Measurements from ENCODE around the gene TAB2.
A peak's percentile ranks its signal among the peaks of the same experiment; 100 is the strongest.

The TAB2 gene

DNA sequence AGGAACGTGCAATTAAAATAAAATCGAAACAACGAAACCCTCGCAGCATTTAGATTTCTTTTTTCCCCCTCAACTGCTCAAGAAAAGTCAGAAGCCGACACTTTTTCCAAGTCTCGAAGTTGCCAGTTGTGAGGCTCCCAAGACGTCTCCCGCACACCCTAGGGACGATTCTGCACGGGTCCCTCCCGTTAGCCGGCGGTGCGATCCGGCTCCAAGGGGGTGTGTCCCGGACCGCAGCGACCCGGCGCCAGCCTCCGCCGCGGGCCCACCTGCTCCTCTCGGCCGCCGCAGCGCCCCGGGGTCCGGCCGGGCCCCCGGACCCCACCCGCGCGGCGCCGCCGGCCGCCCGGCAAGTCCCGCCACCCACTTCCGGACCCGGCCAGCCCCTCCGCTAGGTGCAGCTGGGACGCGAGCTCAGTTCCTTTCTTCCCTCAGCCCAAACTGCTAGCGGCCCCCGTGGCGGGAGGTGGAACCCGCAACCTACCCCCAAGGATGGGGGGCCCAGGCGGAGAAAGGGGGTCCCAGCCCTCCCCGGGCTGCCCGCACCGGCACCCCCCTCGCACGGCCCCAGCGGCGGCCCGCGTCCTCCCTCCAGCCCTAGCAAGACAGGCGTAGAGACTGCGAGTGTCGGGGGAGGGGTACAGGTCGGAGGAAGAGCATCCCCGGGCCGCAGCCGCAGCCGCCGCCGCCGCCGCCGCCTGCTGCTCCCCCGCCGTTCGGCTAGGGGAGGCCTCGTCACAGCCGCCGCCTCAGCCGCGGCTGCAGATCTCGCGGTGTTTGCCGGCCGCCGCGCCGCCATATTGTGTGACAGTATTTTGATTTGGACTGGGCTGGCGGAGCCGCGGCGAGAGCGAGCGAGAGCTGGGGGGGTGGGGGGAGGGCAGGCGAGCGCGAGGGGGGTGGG, 520 bp upstream of the TAB2 start:
- TF ChIP-seq POLR2AphosphoS5 (IDR thresholded peaks at IDR 0.05; ENCODE audit: low read depth, low read length) = peak; percentile 64; the same call in 1 of the 2 replicates
- TF ChIP-seq TAF1 (IDR thresholded peaks at IDR 0.05; ENCODE audit: borderline replicate concordance, insufficient read depth, low read length) = peak; percentile 65; the same call in 1 of the 2 replicates
- no peak for TF ChIP-seq SIN3A (IDR thresholded peaks at IDR 0.05; ENCODE audit: borderline replicate concordance, insufficient read depth, low read length)
- TF ChIP-seq, protein P1, sequence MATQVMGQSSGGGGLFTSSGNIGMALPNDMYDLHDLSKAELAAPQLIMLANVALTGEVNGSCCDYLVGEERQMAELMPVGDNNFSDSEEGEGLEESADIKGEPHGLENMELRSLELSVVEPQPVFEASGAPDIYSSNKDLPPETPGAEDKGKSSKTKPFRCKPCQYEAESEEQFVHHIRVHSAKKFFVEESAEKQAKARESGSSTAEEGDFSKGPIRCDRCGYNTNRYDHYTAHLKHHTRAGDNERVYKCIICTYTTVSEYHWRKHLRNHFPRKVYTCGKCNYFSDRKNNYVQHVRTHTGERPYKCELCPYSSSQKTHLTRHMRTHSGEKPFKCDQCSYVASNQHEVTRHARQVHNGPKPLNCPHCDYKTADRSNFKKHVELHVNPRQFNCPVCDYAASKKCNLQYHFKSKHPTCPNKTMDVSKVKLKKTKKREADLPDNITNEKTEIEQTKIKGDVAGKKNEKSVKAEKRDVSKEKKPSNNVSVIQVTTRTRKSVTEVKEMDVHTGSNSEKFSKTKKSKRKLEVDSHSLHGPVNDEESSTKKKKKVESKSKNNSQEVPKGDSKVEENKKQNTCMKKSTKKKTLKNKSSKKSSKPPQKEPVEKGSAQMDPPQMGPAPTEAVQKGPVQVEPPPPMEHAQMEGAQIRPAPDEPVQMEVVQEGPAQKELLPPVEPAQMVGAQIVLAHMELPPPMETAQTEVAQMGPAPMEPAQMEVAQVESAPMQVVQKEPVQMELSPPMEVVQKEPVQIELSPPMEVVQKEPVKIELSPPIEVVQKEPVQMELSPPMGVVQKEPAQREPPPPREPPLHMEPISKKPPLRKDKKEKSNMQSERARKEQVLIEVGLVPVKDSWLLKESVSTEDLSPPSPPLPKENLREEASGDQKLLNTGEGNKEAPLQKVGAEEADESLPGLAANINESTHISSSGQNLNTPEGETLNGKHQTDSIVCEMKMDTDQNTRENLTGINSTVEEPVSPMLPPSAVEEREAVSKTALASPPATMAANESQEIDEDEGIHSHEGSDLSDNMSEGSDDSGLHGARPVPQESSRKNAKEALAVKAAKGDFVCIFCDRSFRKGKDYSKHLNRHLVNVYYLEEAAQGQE (IDR thresholded peaks at IDR 0.05; ENCODE audit: insufficient read depth in 1 of 2, low read depth in 2 of 2, low read length in 2 of 2) = no peak
- TF ChIP-seq FOXP2 (optimal IDR thresholded peaks at IDR 0.05; ENCODE audit: borderline replicate concordance, extremely low read depth, extremely low read length, insufficient read depth) = peak; percentile 28

DNA sequence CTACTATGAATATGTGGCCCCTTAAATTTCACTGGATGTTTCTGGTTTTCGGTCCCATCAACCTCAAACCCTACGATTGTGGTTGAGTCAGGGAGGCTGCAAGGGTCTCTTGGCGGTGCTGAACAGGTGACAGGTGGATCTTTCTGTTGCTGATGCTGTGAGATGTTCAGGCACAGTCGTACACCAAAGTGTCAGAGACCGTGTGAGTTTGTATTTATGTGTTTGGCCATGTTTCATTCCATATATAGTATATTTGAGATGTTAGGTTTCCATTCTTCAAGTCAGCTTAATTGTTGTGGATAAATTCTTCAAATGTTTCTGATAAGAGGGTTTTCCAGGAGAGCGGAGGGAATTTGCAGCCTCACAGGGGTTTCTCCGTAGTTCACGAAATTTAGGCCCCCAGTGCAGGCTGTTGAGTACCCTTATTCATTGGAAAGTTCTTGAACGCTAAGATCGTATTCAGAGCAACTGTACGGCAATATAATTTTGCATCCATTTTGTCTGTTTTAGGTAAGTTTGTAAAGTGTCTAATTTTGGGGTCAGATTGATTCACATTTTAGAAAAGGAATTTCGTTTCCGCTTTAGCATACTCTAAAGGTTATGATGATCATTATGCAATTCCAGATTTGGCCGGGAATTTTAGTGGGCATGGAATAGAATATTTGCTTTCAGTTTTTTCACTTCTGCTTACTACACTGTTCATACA, 1.2 kb downstream of the TAB2 start:
- TF ChIP-seq FOXP2 (optimal IDR thresholded peaks at IDR 0.05; ENCODE audit: borderline replicate concordance, extremely low read depth, extremely low read length, insufficient read depth) (no peak), TAF1 (IDR thresholded peaks at IDR 0.05; ENCODE audit: borderline replicate concordance, insufficient read depth, low read length) (0 out of 2 replicates have a peak, but pooled peaks have one; percentile 23)

DNA sequence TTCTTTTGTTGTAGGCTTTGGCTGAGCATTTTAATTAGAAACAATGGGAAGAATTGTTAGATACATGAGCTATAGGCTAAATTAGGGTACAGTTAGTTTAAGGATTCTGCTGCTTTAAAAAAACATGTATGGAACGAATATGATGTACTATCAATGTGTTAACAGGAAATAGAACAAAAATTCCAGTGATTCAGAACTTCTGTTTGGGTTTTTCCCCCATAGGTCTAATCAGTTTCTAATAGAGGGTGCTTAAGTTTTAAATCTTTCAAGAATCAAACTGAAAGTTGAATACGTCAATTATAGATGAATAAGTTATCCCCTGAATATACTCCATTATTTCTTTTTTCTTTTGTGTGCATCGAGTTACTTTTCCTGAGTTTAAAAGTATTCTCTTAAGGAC, 1.9 kb downstream of the TAB2 start:
- TF ChIP-seq, protein P1 (IDR thresholded peaks at IDR 0.05; ENCODE audit: insufficient read depth in 1 of 2, low read depth in 2 of 2, low read length in 2 of 2) = no peak
- TF ChIP-seq TAF1 (IDR thresholded peaks at IDR 0.05; ENCODE audit: borderline replicate concordance, insufficient read depth, low read length) = no peak
- TF ChIP-seq FOXP2 (optimal IDR thresholded peaks at IDR 0.05; ENCODE audit: borderline replicate concordance, extremely low read depth, extremely low read length, insufficient read depth) = no peak

DNA sequence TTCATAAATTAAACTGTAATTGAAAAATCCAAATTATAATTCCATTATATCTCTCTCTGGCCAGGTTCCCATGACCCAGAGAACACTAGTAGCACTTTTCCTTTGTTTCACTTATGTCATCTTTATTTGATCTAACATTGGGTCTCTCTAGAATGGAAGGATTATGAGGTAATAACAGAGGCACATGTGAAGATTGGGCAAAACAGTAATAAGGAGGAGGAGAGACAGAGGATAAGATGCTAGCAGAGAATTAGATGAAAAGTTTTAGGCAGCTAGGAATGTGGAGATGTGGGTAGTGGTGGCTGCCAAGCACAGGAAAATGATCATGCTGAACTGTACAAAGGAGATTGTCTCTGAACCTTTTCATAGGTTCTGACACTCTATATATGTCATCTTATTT, 3.3 kb downstream of the TAB2 start:
- TF ChIP-seq SIN3A (IDR thresholded peaks at IDR 0.05; ENCODE audit: borderline replicate concordance, insufficient read depth, low read length) (no peak), TAF1 (IDR thresholded peaks at IDR 0.05; ENCODE audit: borderline replicate concordance, insufficient read depth, low read length) (no peak), POLR2AphosphoS5 (IDR thresholded peaks at IDR 0.05; ENCODE audit: low read depth, low read length) (no peak), FOXP2 (optimal IDR thresholded peaks at IDR 0.05; ENCODE audit: borderline replicate concordance, extremely low read depth, extremely low read length, insufficient read depth) (no peak)
- TF ChIP-seq, protein P1 (IDR thresholded peaks at IDR 0.05; ENCODE audit: insufficient read depth in 1 of 2, low read depth in 2 of 2, low read length in 2 of 2) = no peak

DNA sequence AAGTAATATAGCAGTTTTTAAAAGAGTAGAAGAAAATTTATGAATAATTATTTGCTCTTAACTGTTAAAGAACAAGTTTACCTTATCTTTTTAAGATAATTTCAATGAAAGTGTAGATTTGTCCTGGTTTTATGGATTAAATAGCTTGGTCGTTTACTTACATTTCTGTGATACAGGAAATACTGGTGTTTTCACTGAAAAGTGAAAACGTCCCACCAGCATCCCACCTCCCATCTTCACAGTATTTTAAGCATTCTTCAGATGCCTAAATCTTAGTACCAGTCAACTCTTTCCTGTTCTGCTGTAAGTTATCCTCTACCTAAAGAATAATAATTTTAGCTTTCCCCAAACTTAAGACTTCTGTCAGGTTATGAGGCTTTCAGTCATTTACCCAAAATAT, 5.8 kb downstream of the TAB2 start:
- TF ChIP-seq SIN3A (IDR thresholded peaks at IDR 0.05; ENCODE audit: borderline replicate concordance, insufficient read depth, low read length) (no peak), FOXP2 (optimal IDR thresholded peaks at IDR 0.05; ENCODE audit: borderline replicate concordance, extremely low read depth, extremely low read length, insufficient read depth) (no peak), POLR2AphosphoS5 (IDR thresholded peaks at IDR 0.05; ENCODE audit: low read depth, low read length) (no peak), TAF1 (IDR thresholded peaks at IDR 0.05; ENCODE audit: borderline replicate concordance, insufficient read depth, low read length) (no peak)
- TF ChIP-seq, protein P1 (IDR thresholded peaks at IDR 0.05; ENCODE audit: insufficient read depth in 1 of 2, low read depth in 2 of 2, low read length in 2 of 2) = no peak
